Measurements from ENCODE around the gene SSBP3. TPM values are rescaled to one million over a fixed set of nuclear protein-coding genes. Genes with fewer than 3 reads are reported as not detected.

Gene SSBP3
- total RNA-seq, 1 donor: 11.7 TPM

- no peak overlapping the region for H3K4me3 ChIP-seq (ENCODE audit: low read depth, low read length)
- no peak for TF ChIP-seq CTCF (IDR thresholded peaks at IDR 0.05; ENCODE audit: insufficient read depth, low read length)
- DNase-seq (ENCODE audit: low read depth): no peak
These were observed 121.2 kb downstream of the SSBP3 start for GRCh38 chr1:54284781-54285529.

GRCh38 chr1:54283635-54284385 lies 122.4 kb downstream of the SSBP3 start:
- DNase-seq (ENCODE audit: low read depth): no peak
- no peak overlapping the region for H3K4me3 ChIP-seq (ENCODE audit: low read depth, low read length)
- TF ChIP-seq CTCF (IDR thresholded peaks at IDR 0.05; ENCODE audit: insufficient read depth, low read length): no peak

GRCh38 chr1:54282101-54282847 lies 123.9 kb downstream of the SSBP3 start:
- DNase-seq (ENCODE audit: low read depth): no peak
- H3K4me3 ChIP-seq (ENCODE audit: low read depth, low read length): no peak overlapping the region
- TF ChIP-seq CTCF (IDR thresholded peaks at IDR 0.05; ENCODE audit: insufficient read depth, low read length): no peak

DNA sequence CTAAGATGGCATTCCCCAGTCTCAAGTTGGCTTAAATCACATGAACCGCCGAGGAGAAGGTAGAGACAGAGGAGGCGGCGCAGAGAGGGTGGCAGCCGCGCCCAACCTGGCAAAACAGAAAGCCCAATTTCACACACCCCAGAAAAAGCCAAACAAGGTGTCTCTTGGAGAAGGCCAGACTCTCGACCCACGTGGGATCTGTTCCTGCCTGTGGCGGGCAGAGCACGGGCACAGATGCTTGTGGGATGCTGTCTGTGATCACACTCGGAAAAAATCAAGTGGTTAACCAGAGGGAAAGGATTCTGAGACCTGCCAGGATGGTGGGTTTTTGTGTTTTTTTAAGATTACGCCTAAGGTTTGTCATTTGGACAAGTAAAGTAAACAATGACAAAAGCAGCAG lies 125.5 kb downstream of the SSBP3 start:
- TF ChIP-seq CTCF (IDR thresholded peaks at IDR 0.05; ENCODE audit: insufficient read depth, low read length): no peak
- DNase-seq (ENCODE audit: low read depth): no peak
- H3K4me3 ChIP-seq (ENCODE audit: low read depth, low read length): no peak overlapping the region

DNA sequence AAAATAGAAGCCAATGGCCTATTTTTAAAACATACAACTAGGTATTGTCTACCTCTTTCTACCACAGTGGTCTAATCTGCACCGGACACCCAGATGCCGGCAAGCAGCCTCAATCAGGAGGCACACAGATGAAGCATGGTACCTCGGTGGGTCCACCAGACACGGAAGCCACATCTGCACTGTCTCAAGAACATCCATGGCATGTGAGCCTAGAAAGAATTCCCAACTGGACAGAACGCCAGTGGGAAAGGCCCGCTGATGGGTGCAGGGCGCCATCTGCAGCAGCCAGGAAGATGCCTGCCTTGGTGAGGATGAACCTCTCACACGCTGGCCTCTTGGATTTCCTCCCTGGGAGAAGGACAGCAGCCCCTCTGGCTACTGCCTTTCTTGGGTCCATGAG lies 126.7 kb downstream of the SSBP3 start:
- no peak for DNase-seq (ENCODE audit: low read depth)
- no peak overlapping the region for H3K4me3 ChIP-seq (ENCODE audit: low read depth, low read length)
- no peak for TF ChIP-seq CTCF (IDR thresholded peaks at IDR 0.05; ENCODE audit: insufficient read depth, low read length)

GRCh38 chr1:54278941-54279422 lies 127.2 kb downstream of the SSBP3 start:
- no peak overlapping the region for H3K4me3 ChIP-seq (ENCODE audit: low read depth, low read length)
- DNase-seq (ENCODE audit: low read depth): peak; percentile 38
- no peak for TF ChIP-seq CTCF (IDR thresholded peaks at IDR 0.05; ENCODE audit: insufficient read depth, low read length)
